Inferior parietal cortex (tissue), 1 donor: ENCODE measurements around the gene CXXC4.

Experiments used
- DNase-seq: peaks from one replicate; pipeline ENCODE4 v3.0.0-alpha.2; 2016; ENCODE audit errors: extremely low spot score

CXXC4 gene

DNA sequence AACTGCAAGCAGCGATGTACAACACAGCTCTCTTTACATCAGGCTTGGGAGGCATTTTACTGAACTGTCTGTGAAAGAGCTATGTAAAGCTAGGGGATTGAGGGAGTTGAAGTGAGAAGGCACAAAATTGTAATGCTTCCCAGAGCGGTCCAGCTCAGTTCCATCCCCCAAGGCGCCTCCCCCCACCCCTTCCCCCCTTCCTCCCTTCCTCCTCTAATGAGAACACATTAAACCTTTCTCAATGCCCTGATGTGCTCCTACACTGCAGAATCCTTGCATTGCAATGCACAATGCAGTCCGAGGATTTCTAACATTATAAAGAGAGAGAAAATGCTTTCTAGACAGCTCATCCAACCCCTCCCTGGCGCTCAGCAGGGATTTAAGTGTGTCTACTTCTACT is 73.9 kb downstream of the CXXC4 start:
- DNase-seq: no peak
